ENCODE data around the gene VWA5B2.

Gene VWA5B2

DNA sequence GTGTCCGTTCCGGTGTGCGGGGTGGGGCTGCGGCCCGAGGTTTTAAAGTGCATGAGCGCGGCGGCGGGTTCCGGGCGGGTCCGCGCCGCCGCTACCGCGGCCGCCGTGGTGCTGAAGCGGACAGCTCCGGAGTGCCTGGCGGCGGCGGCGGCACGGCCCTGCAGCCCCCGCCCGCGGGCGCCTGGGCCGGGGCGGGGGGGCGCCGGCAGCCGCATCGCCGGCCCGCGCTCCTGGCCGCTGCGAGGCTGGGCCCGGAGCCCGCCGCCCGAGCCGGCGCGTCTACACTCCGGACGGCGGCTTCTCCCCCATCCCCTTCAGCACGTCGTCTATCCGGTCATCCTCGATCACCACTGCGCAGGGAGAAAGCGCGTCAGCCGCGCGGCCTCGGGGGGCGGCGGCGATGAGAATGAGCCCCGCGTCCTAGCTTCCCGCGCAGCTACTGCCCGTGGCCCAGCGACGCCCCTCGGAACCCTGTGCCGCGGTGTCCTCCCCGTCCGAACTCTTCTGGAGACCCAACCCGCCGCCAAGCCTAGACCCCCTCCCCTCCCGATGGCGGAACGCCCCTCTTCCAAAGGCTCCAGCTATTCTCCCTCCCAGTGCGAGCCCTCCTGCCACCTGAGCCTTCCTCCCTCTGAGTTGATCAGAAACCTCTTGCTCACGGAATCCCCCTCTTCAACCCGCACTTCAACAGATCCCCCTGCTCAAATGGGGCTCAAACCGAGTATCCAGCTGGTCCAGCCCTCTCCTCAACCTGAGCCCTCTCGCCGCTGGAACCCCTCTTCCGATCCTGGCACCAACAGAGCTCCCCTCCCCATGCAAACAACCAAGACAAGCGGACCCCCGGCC, 30.7 kb downstream of the VWA5B2 start:
- 0 out of 2 replicates have a peak, but pooled peaks cover 2% of the 10 kb centered on the region for H4K20me1 ChIP-seq (ENCODE audit: insufficient read depth, low read length)

DNA sequence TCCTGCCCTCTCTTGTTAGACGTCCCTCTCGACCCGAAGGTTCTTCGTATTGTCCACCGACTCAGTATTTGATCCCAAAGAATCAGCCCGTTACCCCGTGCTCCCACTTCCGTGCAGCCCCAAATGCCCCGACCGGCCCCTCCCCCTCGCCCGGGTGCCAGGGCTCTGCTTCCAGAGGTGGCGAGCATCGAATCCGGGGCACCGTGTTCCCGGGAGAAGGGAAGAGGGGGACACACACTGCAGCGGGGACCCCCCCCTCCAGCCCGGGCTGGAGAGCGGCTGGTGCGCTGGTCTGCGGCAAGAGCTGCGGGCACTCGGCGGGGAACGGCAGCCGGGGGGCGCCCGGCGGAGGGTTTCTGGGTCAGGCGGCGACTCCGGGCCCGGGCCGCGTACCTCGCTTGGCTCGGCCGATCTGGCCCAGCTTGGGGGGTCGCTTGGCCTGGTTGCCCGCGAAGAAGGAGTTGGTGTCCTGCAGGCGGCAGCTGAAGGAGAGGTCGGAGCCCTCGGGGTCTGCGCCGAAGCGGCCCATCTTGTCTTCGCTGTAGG, 31.4 kb downstream of the VWA5B2 start:
- Histone ChIP-seq H3K4me3 (ENCODE audit: low read length) (peak overlapping the region; percentile 93), H3K27ac (ENCODE audit: low read length) (no peak overlapping the region), H3K4me2 (ENCODE audit: low read length) (peak overlapping the region; percentile 87), H3K79me2 (ENCODE audit: low read length) (no peaks in the 10 kb centered on the region), H4K20me1 (ENCODE audit: insufficient read depth, low read length) (no peaks in the 10 kb centered on the region), H3K36me3 (replicated peaks; ENCODE audit: low read depth, low read length) (no peaks in the 10 kb centered on the region), H3K27me3 (ENCODE audit: low read depth, low read length) (no peaks in the 10 kb centered on the region), H3K4me1 (ENCODE audit: low read length) (no peaks in the 10 kb centered on the region), H2AFZ (ENCODE audit: low read depth, low read length) (peak overlapping the region; percentile 55; the same call in 1 of the 2 replicates), H3K9me3 (ENCODE audit: insufficient read depth, low read length) (no peaks in the 10 kb centered on the region), H3K9ac (ENCODE audit: low read length) (peak overlapping the region; percentile 82)
- TF ChIP-seq EZH2phosphoT487 (IDR thresholded peaks at IDR 0.05; ENCODE audit: low read depth) = no peak
- TF ChIP-seq, protein P1, sequence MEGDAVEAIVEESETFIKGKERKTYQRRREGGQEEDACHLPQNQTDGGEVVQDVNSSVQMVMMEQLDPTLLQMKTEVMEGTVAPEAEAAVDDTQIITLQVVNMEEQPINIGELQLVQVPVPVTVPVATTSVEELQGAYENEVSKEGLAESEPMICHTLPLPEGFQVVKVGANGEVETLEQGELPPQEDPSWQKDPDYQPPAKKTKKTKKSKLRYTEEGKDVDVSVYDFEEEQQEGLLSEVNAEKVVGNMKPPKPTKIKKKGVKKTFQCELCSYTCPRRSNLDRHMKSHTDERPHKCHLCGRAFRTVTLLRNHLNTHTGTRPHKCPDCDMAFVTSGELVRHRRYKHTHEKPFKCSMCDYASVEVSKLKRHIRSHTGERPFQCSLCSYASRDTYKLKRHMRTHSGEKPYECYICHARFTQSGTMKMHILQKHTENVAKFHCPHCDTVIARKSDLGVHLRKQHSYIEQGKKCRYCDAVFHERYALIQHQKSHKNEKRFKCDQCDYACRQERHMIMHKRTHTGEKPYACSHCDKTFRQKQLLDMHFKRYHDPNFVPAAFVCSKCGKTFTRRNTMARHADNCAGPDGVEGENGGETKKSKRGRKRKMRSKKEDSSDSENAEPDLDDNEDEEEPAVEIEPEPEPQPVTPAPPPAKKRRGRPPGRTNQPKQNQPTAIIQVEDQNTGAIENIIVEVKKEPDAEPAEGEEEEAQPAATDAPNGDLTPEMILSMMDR (IDR thresholded peaks at IDR 0.05; ENCODE audit: low read depth, low read length) = no peak

More for the DNA sequence above, 30.7 kb downstream of the VWA5B2 start:
- Histone ChIP-seq H2AFZ (ENCODE audit: low read depth, low read length) (no peak overlapping the region), H3K4me2 (ENCODE audit: low read length) (peak overlapping the region; percentile 87), H3K4me3 (ENCODE audit: low read length) (peak overlapping the region; percentile 93), H3K27ac (ENCODE audit: low read length) (no peak overlapping the region), H3K4me1 (ENCODE audit: low read length) (no peaks in the 10 kb centered on the region), H3K9me3 (ENCODE audit: insufficient read depth, low read length) (no peaks in the 10 kb centered on the region), H3K9ac (ENCODE audit: low read length) (peak overlapping the region; percentile 82), H3K79me2 (ENCODE audit: low read length) (no peaks in the 10 kb centered on the region), H3K27me3 (ENCODE audit: low read depth, low read length) (no peaks in the 10 kb centered on the region), H3K36me3 (replicated peaks; ENCODE audit: low read depth, low read length) (no peaks in the 10 kb centered on the region)
- TF ChIP-seq, protein P1 (IDR thresholded peaks at IDR 0.05; ENCODE audit: low read depth, low read length) = no peak
- no peak for TF ChIP-seq EZH2phosphoT487 (IDR thresholded peaks at IDR 0.05; ENCODE audit: low read depth)

DNA sequence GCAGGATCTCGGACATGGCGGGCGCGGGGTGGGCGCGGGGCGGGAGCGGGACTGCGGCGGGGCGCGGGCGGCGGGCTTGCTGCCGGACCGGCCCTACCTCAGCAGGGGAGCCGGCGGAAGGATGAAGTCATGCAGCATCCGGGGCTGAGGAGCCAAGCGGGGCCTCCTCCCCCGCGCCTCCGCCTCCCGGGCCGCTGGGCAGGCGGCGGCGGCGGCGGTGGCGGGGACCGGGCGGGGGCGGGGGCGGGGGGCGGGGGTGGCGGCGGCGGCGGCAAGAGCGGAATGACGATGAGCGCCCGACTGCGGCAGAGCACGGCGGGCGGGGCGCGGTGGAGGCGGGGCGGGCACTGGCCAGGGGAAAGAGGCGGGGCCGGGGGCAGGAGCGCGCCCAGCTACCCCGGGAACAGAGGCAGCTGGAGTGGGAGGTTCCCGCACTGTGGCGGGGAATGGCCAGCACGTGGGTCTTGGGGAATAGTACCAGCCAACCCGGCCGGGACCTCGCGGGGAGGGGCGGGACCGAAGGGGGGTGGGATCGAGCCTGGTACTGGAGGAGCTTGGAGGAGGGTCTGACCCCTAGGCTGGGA, 32.0 kb downstream of the VWA5B2 start, which contains the start of gene CAMK2N2:
Gene CAMK2N2, minus strand, starts transcription at position 284 of the 584 bp plus-strand sequence. Its CDS starts 268 bp downstream, at position 16.
- Histone ChIP-seq H3K4me3 (ENCODE audit: low read length) (peak within 1 kb of the TSS; percentile 93), H4K20me1 (ENCODE audit: insufficient read depth, low read length) (no peaks in the 10 kb centered on the region), H3K79me2 (ENCODE audit: low read length) (no peaks in the 10 kb centered on the region), H3K4me1 (ENCODE audit: low read length) (no peaks in the 10 kb centered on the region), H3K27me3 (ENCODE audit: low read depth, low read length) (no peaks in the 10 kb centered on the region), H3K27ac (ENCODE audit: low read length) (no peak within 1 kb of the TSS), H3K9ac (ENCODE audit: low read length) (peak within 1 kb of the TSS; percentile 82), H2AFZ (ENCODE audit: low read depth, low read length) (peak within 1 kb of the TSS; percentile 55), H3K36me3 (replicated peaks; ENCODE audit: low read depth, low read length) (no peaks in the 10 kb centered on the region), H3K4me2 (ENCODE audit: low read length) (peak within 1 kb of the TSS; percentile 87), H3K9me3 (ENCODE audit: insufficient read depth, low read length) (no peaks in the 10 kb centered on the region)
- TF ChIP-seq, protein P1 (IDR thresholded peaks at IDR 0.05; ENCODE audit: low read depth, low read length) = no peak
- TF ChIP-seq EZH2phosphoT487 (IDR thresholded peaks at IDR 0.05; ENCODE audit: low read depth) = no peak
